Dermis blood vessel endothelial cell (primary cell): ENCODE measurements around the gene MOV10L1. TPM values are rescaled to one million over a fixed set of nuclear protein-coding genes. Genes with fewer than 3 reads are reported as not detected.
A peak's percentile ranks its signal among the peaks of the same experiment; 100 is the strongest.
"Not testable (repeated sequence)": the region's sequence is repeated elsewhere in the genome, so short reads cannot be mapped to it uniquely, and the experiment has no call there.

ENCODE experiments used
- DNase-seq: peaks from one replicate; pipeline ENCODE4 v3.0.0; 2010
- total RNA-seq: library from RNA; depleted of rRNA; stranded (reverse); fragments of >200 nt; gene quantifications from 2 replicates; pipeline ENCODE4 v1.2.3, GENCODE V29; 2014

Gene MOV10L1
- total RNA-seq, 1 donor from 2014 or later: 35.1 TPM

GRCh38 chr22:50161508-50162390 is 71.9 kb downstream of the MOV10L1 start:
- no peak for DNase-seq

DNA sequence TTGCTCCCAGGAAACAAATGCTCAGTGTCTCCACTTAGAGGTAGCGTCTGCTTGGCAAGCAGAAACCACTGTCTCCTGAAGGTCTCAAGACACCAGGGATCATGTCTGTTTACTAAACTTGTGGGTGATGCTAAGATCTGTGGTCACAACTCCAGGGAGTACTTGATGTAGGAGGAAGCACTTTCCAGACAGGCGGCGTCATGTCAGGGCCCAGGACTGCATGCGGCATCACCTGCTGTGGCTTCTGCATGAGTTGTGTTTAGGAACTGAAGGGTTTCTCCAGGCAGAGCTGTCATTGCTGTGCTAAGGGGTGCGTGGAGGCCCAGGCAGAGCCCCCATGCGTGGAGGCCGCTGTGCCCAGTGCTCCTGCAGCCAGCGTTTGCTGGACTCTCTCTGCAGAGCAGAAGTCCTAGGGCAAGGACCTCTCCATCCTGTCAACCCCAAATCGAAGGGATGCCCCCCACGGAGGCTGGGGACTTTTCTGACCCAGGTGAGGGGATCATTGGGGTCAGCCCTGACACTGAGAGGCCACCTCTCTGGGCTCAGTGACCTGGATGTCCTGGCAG is 72.7 kb downstream of the MOV10L1 start:
- no peak for DNase-seq

- no peak for DNase-seq
Measured at GRCh38 chr22:50165436-50166123, 75.8 kb downstream of the MOV10L1 start.

DNA sequence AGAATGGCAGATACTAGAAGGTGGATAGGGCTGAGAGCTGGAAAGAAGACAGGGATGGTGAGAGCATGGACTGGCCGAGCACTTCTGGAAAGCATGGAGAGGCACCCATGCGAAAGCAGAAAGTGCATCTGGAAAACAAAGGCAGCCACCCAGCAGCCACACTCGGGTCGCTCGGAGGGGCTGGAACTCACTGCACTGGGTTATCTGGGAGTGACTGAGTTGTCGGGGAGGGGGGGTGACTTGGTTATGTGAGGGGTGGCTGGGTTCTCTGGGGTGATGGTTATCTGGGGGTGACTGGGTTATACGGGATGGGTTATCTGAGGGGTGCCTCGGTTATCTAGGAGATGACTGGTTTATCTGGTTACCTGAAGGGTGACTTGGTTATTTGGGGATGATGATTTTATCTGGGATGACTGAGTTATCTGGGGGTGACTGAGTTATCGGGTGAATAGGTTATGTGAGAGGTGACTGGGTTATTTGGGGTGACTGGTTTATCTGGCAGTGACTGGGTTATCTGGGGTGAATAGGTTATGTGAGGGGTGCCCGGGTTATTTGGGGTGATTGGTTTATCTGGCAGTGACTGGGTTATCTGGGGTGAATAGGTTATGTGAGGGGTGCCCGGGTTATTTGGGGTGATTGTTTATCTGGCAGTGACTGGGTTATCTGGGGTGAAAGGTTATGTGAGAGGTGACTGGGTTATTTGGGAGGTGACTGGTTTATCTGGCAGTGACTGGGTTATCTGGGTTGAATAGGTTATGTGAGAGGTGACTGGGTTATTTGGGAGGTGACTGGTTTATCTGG is 78.1 kb downstream of the MOV10L1 start:
- no peak for DNase-seq

DNA sequence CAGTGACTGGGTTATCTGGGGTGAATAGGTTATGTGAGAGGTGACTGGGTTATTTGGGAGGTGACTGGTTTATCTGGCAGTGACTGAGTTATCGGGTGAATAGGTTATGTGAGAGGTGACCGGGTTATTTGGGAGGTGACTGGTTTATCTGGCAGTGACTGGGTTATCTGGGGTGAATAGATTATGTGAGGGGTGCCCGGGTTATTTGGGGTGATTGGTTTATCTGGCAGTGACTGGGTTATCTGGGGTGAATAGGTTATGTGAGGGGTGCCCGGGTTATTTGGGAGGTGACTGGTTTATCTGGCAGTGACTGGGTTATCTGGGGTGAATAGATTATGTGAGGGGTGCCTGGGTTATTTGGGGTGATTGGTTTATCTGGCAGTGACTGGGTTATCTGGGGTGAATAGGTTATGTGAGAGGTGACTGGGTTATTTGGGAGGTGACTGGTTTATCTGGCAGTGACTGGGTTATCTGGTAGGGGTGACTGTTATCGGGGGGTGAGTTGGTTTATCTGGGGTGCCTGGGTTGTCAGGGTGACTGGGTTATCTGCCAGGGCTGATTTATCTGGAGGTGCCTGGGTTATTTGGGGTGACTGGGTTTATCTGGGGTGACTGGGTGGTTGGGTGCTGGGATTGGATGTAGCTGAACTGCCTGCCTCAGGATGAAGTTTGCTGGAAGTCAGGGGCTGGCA is 78.8 kb downstream of the MOV10L1 start:
- DNase-seq: not testable (repeated sequence)

GRCh38 chr22:50169181-50169759 is 79.5 kb downstream of the MOV10L1 start:
- DNase-seq: no peak

DNA sequence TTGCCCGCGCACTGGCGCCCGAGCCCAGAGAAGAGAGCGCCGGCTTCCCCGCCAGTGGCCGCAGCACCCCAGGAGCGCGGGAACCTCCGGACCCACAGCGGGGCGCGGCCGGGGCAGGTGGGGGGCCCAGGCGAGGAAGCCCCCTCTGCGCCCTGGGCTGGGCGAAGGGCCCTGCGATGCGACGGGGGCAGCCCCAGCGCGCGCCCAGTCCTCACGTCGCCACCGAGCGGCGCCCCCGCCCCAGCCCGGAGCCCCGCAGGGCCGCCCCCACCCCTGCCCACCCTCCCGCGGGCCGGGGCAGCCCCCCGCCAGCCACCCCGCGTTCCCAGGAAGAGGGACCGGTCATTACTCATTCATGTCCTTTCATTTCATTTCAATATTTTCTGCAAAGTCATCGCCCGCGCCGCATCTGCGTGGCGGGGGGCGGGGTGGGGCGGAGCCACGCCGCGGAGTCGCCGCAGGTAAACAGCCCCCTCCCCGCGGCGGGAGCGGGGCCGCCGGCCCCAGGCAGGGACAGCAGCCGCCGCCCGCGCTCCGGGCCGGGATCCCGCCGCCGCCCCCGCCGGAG is 80.1 kb downstream of the MOV10L1 start:
- no peak for DNase-seq

- DNase-seq: peak; percentile 39
Measured at GRCh38 chr22:50170453-50171318, 80.9 kb downstream of the MOV10L1 start, which contains the start of gene PANX2. Gene PANX2 (plus strand): TSS chr22:50170731. CDS start chr22:50170731, 0 bp downstream.

GRCh38 chr22:50171319-50171964 is 81.6 kb downstream of the MOV10L1 start:
- DNase-seq: no peak

GRCh38 chr22:50171965-50172421 is 82.2 kb downstream of the MOV10L1 start:
- DNase-seq: no peak

- DNase-seq: no peak
Measured at GRCh38 chr22:50173311-50173982, 83.6 kb downstream of the MOV10L1 start.

GRCh38 chr22:50173983-50174355 is 84.2 kb downstream of the MOV10L1 start:
- no peak for DNase-seq

DNA sequence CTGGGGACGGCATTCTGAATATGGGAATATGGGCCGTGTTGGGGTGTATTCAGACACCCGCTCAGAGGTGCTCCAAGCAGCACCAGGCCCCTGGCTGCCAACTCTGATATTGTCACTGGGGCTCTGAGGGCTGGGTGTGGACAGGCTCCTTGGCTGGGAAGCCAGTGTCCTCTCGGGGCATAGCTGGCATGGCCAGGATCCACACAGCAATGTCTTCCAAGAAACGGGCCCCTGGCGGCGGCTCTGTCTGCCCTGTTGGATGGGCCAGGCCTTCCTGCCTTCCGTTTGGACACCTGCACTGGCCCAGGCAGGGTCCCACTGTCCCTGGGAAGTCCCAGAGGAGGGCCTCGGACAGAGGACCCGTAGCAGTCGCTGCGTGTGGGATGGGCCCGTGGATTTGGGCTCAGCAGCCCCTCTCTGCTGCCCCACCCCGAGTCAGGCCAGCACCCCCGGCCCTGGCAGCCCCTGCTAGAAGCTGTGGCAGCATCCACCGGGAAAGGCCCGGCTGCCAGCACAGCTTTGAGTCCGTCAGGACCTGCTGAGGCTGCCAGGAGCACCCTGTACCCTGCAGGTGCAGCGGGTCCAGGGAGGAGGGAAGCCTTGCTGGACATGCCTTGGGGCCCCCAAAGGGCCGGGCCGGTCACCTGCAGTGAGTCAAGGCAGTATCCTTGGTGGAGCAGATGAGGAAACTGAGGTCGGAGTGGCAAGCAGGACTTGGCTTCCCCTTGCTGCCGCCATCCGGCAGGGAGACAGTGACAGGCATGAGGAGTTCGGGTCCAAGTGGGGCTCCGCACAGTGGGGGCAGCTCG is 84.8 kb downstream of the MOV10L1 start:
- no peak for DNase-seq

DNA sequence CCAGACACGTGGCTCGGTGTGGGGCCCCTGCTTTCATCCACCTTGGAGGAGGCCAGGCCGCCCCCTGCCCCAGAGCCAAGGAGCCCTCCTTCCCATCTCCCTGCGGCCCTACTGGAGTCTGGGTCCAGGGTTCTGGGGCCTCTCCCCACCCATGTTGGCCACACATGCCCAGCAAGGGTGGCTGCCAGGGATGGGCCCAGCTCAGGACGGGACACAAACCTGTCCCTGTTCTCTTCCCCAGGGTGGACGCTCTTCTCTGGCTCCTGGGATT is 85.3 kb downstream of the MOV10L1 start:
- DNase-seq: no peak

GRCh38 chr22:50175921-50176849 is 86.4 kb downstream of the MOV10L1 start:
- DNase-seq: no peak

GRCh38 chr22:50176850-50177536 is 87.2 kb downstream of the MOV10L1 start:
- DNase-seq: no peak
